ENCODE measurements around the gene EMC9.

The EMC9 gene

GRCh38 chr14:24150061-24150460, 8.7 kb upstream of the EMC9 start:
- peaks cover 3% of the 10 kb centered on the region; the same call in 1 of the 2 replicates for H4K20me1 ChIP-seq (ENCODE audit: control insufficient read depth, insufficient read depth, low read depth, low read length)
- no peaks in the 10 kb centered on the region for H3K9me2 ChIP-seq (replicated peaks; ENCODE audit: control insufficient read depth, low read length)

GRCh38 chr14:24149302-24149969, 8.0 kb upstream of the EMC9 start:
- H3K4me3 ChIP-seq (ENCODE audit: low read length) = no peak overlapping the region
- 0 out of 2 replicates have a peak, but pooled peaks cover 3% of the 10 kb centered on the region for H3F3A ChIP-seq (ENCODE audit: control insufficient read depth, insufficient read depth)
- no peaks in the 10 kb centered on the region for H3K27me3 ChIP-seq (ENCODE audit: control insufficient read depth, low read length)
- H3K36me3 ChIP-seq (ENCODE audit: control insufficient read depth, low read length) = peaks cover 52% of the 10 kb centered on the region
- H3K27ac ChIP-seq (ENCODE audit: low read depth, low read length) = no peak overlapping the region
- no peaks in the 10 kb centered on the region for H3K9me3 ChIP-seq (ENCODE audit: control insufficient read depth, insufficient read depth, low read length)
- peaks cover 24% of the 10 kb centered on the region for H3K4me1 ChIP-seq (ENCODE audit: control insufficient read depth, low read length)
- peaks cover 3% of the 10 kb centered on the region; the same call in 1 of the 2 replicates for H4K20me1 ChIP-seq (ENCODE audit: control insufficient read depth, insufficient read depth, low read depth, low read length)
- H3K9me2 ChIP-seq (replicated peaks; ENCODE audit: control insufficient read depth, low read length) = no peaks in the 10 kb centered on the region
- H3K4me2 ChIP-seq (ENCODE audit: low read length) = no peak overlapping the region
- peaks cover 39% of the 10 kb centered on the region for H3K79me2 ChIP-seq (ENCODE audit: control insufficient read depth, low read length)
- no peak for TF ChIP-seq CTCF (IDR thresholded peaks at IDR 0.05; ENCODE audit: low read depth, low read length, poor library complexity, severe bottlenecking)
- no peak for TF ChIP-seq EZH2phosphoT487 (IDR thresholded peaks at IDR 0.05; ENCODE audit: borderline replicate concordance, low read length)

More at GRCh38 chr14:24150061-24150460, 8.7 kb upstream of the EMC9 start:
- Histone ChIP-seq H3K4me3 (ENCODE audit: low read length) (no peak overlapping the region), H3K79me2 (ENCODE audit: control insufficient read depth, low read length) (peaks cover 34% of the 10 kb centered on the region), H3K27me3 (ENCODE audit: control insufficient read depth, low read length) (no peaks in the 10 kb centered on the region), H3K4me2 (ENCODE audit: low read length) (no peak overlapping the region), H3K4me1 (ENCODE audit: control insufficient read depth, low read length) (peaks cover 20% of the 10 kb centered on the region), H3F3A (ENCODE audit: control insufficient read depth, insufficient read depth) (0 out of 2 replicates have a peak, but pooled peaks cover 3% of the 10 kb centered on the region), H3K36me3 (ENCODE audit: control insufficient read depth, low read length) (peaks cover 52% of the 10 kb centered on the region), H3K9me3 (ENCODE audit: control insufficient read depth, insufficient read depth, low read length) (no peaks in the 10 kb centered on the region), H3K27ac (ENCODE audit: low read depth, low read length) (no peak overlapping the region)
- TF ChIP-seq EZH2phosphoT487 (IDR thresholded peaks at IDR 0.05; ENCODE audit: borderline replicate concordance, low read length) (no peak), CTCF (IDR thresholded peaks at IDR 0.05; ENCODE audit: low read depth, low read length, poor library complexity, severe bottlenecking) (no peak)

GRCh38 chr14:24147761-24148428, 6.5 kb upstream of the EMC9 start:
- no peaks in the 10 kb centered on the region for H3K27me3 ChIP-seq (ENCODE audit: control insufficient read depth, low read length)
- H3F3A ChIP-seq (ENCODE audit: control insufficient read depth, insufficient read depth) = 0 out of 2 replicates have a peak, but pooled peaks cover 3% of the 10 kb centered on the region
- peaks cover 3% of the 10 kb centered on the region; the same call in 1 of the 2 replicates for H4K20me1 ChIP-seq (ENCODE audit: control insufficient read depth, insufficient read depth, low read depth, low read length)
- 0 out of 2 replicates have a peak overlapping the region, but pooled peaks have one; percentile 15 for H3K27ac ChIP-seq (ENCODE audit: low read depth, low read length)
- H3K9me3 ChIP-seq (ENCODE audit: control insufficient read depth, insufficient read depth, low read length) = no peaks in the 10 kb centered on the region
- H3K4me1 ChIP-seq (ENCODE audit: control insufficient read depth, low read length) = peaks cover 24% of the 10 kb centered on the region
- H3K36me3 ChIP-seq (ENCODE audit: control insufficient read depth, low read length) = peaks cover 66% of the 10 kb centered on the region
- H3K9me2 ChIP-seq (replicated peaks; ENCODE audit: control insufficient read depth, low read length) = no peaks in the 10 kb centered on the region
- H3K4me3 ChIP-seq (ENCODE audit: low read length) = peak overlapping the region; percentile 82
- H3K79me2 ChIP-seq (ENCODE audit: control insufficient read depth, low read length) = peaks cover 39% of the 10 kb centered on the region
- peak overlapping the region; percentile 99 for H3K4me2 ChIP-seq (ENCODE audit: low read length)
- no peak for TF ChIP-seq CTCF (IDR thresholded peaks at IDR 0.05; ENCODE audit: low read depth, low read length, poor library complexity, severe bottlenecking)
- TF ChIP-seq EZH2phosphoT487 (IDR thresholded peaks at IDR 0.05; ENCODE audit: borderline replicate concordance, low read length) = no peak

All from DOHH2 (cell line).